Breast epithelium (tissue), 3 donors: ENCODE data around the gene REPIN1.

ENCODE experiments used
- CTCF ChIP-seq, 3 donors: fragments of 450-650 bp; IDR thresholded peaks; one replicate each; pipeline ENCODE4 v1.5.1; 2016 to 2017; ENCODE audit warnings: antibody characterized with exemption in 3 of 3, mild to moderate bottlenecking in 3 of 3, moderate library complexity in 3 of 3
- POLR2A ChIP-seq: fragments of 450-650 bp; IDR thresholded peaks from one replicate; pipeline ENCODE4 v1.6.1; 2016; ENCODE audit warnings: antibody characterized with exemption, mild to moderate bottlenecking, moderate library complexity

- no peak for TF ChIP-seq CTCF (IDR thresholded peaks at IDR 0.05)
- no peak for TF ChIP-seq POLR2A
Observed at GRCh38 chr7:150382844-150383225, 14.2 kb downstream of the REPIN1 start.
